Measurements from ENCODE around the gene GOLT1A.

GOLT1A gene

GRCh38 chr1:204222764-204223055 lies 8.9 kb upstream of the GOLT1A start:
- TF ChIP-seq, protein P1, sequence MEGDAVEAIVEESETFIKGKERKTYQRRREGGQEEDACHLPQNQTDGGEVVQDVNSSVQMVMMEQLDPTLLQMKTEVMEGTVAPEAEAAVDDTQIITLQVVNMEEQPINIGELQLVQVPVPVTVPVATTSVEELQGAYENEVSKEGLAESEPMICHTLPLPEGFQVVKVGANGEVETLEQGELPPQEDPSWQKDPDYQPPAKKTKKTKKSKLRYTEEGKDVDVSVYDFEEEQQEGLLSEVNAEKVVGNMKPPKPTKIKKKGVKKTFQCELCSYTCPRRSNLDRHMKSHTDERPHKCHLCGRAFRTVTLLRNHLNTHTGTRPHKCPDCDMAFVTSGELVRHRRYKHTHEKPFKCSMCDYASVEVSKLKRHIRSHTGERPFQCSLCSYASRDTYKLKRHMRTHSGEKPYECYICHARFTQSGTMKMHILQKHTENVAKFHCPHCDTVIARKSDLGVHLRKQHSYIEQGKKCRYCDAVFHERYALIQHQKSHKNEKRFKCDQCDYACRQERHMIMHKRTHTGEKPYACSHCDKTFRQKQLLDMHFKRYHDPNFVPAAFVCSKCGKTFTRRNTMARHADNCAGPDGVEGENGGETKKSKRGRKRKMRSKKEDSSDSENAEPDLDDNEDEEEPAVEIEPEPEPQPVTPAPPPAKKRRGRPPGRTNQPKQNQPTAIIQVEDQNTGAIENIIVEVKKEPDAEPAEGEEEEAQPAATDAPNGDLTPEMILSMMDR (IDR thresholded peaks at IDR 0.05; ENCODE audit: borderline replicate concordance, extremely low read depth, low read length, poor library complexity, severe bottlenecking): no peak
- no peak for TF ChIP-seq EZH2 (IDR thresholded peaks at IDR 0.05; ENCODE audit: borderline replicate concordance, low read depth, low read length, severe bottlenecking)
- H3K36me3 ChIP-seq (ENCODE audit: insufficient read depth, low read length): no peaks in the 10 kb centered on the region
- H3K9me3 ChIP-seq (ENCODE audit: insufficient read depth, low read length, severe bottlenecking): no peaks in the 10 kb centered on the region

GRCh38 chr1:204222006-204222763 lies 8.4 kb upstream of the GOLT1A start:
- ATAC-seq (ENCODE audit: insufficient read depth, low read depth) (no peak), DNase-seq (no peak)
- H3K79me2 ChIP-seq (ENCODE audit: insufficient read depth, low read length): no peaks in the 10 kb centered on the region

More at GRCh38 chr1:204222764-204223055, 8.9 kb upstream of the GOLT1A start:
- no peak overlapping the region for H3K4me3 ChIP-seq (ENCODE audit: low read depth in 1 of 2, low read length in 2 of 2)
- H3K9ac ChIP-seq (ENCODE audit: low read depth, low read length): no peak overlapping the region
- H4K20me1 ChIP-seq (ENCODE audit: insufficient read depth, low read length): no peaks in the 10 kb centered on the region
- no peak for DNase-seq
- H3K79me2 ChIP-seq (ENCODE audit: insufficient read depth, low read length): no peaks in the 10 kb centered on the region
- no peak overlapping the region for H2AFZ ChIP-seq (ENCODE audit: low read depth, low read length)
- H3K27me3 ChIP-seq (ENCODE audit: insufficient read depth, low read length, poor library complexity): peaks cover 8% of the 10 kb centered on the region
- no peaks in the 10 kb centered on the region for H3K4me1 ChIP-seq (ENCODE audit: insufficient read depth, low read length)
- H3K4me2 ChIP-seq (ENCODE audit: insufficient read depth, low read length): no peak overlapping the region
- no peak for ATAC-seq (ENCODE audit: insufficient read depth, low read depth)
- H3K27ac ChIP-seq (ENCODE audit: low read length): no peak overlapping the region

GRCh38 chr1:204221271-204221670 lies 7.5 kb upstream of the GOLT1A start:
- Histone ChIP-seq H4K20me1 (ENCODE audit: insufficient read depth, low read length) (no peaks in the 10 kb centered on the region), H2AFZ (ENCODE audit: low read depth, low read length) (no peak overlapping the region), H3K4me1 (ENCODE audit: insufficient read depth, low read length) (no peaks in the 10 kb centered on the region), H3K27me3 (ENCODE audit: insufficient read depth, low read length, poor library complexity) (peaks cover 7% of the 10 kb centered on the region), H3K79me2 (ENCODE audit: insufficient read depth, low read length) (no peaks in the 10 kb centered on the region), H3K36me3 (ENCODE audit: insufficient read depth, low read length) (no peaks in the 10 kb centered on the region), H3K4me3 (ENCODE audit: low read depth in 1 of 2, low read length in 2 of 2) (no peak overlapping the region), H3K9me3 (ENCODE audit: insufficient read depth, low read length, severe bottlenecking) (no peaks in the 10 kb centered on the region), H3K4me2 (ENCODE audit: insufficient read depth, low read length) (no peak overlapping the region), H3K27ac (ENCODE audit: low read length) (no peak overlapping the region), H3K9ac (ENCODE audit: low read depth, low read length) (no peak overlapping the region)
- DNase-seq (no peak), ATAC-seq (ENCODE audit: insufficient read depth, low read depth) (no peak)
- TF ChIP-seq, protein P1 (IDR thresholded peaks at IDR 0.05; ENCODE audit: borderline replicate concordance, extremely low read depth, low read length, poor library complexity, severe bottlenecking): no peak
- TF ChIP-seq EZH2 (IDR thresholded peaks at IDR 0.05; ENCODE audit: borderline replicate concordance, low read depth, low read length, severe bottlenecking): no peak

More at GRCh38 chr1:204222006-204222763, 8.4 kb upstream of the GOLT1A start:
- Histone ChIP-seq H4K20me1 (ENCODE audit: insufficient read depth, low read length) (no peaks in the 10 kb centered on the region), H3K4me1 (ENCODE audit: insufficient read depth, low read length) (no peaks in the 10 kb centered on the region), H2AFZ (ENCODE audit: low read depth, low read length) (no peak overlapping the region), H3K4me2 (ENCODE audit: insufficient read depth, low read length) (no peak overlapping the region), H3K9ac (ENCODE audit: low read depth, low read length) (no peak overlapping the region), H3K4me3 (ENCODE audit: low read depth in 1 of 2, low read length in 2 of 2) (no peak overlapping the region), H3K27ac (ENCODE audit: low read length) (no peak overlapping the region), H3K27me3 (ENCODE audit: insufficient read depth, low read length, poor library complexity) (peaks cover 7% of the 10 kb centered on the region), H3K9me3 (ENCODE audit: insufficient read depth, low read length, severe bottlenecking) (no peaks in the 10 kb centered on the region), H3K36me3 (ENCODE audit: insufficient read depth, low read length) (no peaks in the 10 kb centered on the region)
- TF ChIP-seq EZH2 (IDR thresholded peaks at IDR 0.05; ENCODE audit: borderline replicate concordance, low read depth, low read length, severe bottlenecking): no peak
- TF ChIP-seq, protein P1 (IDR thresholded peaks at IDR 0.05; ENCODE audit: borderline replicate concordance, extremely low read depth, low read length, poor library complexity, severe bottlenecking): no peak
